D721Med (cell line): Measurements from ENCODE around the gene SLC7A14.

Experiments
- DNase-seq: peaks from one replicate; pipeline ENCODE4 v3.0.0; 2011; ENCODE audit warnings: low spot score; ENCODE audit not compliant: insufficient read length
- FAIRE-seq: peaks from 2 replicates; lab custom pipeline; 2011; peaks lifted over from hg19 to GRCh38; lab: Jason Lieb, UNC
- TF ChIP-seq, protein P1 (sequence below): IDR thresholded peaks from 2 replicates; pipeline ENCODE4 v1.5.1; 2012; ENCODE audit warnings: mild to moderate bottlenecking, control low read depth; ENCODE audit not compliant: insufficient read depth; ENCODE audit errors: missing control alignments

Gene SLC7A14

GRCh38 chr3:170622369-170623159, 36.7 kb upstream of the SLC7A14 start:
- TF ChIP-seq, protein P1, sequence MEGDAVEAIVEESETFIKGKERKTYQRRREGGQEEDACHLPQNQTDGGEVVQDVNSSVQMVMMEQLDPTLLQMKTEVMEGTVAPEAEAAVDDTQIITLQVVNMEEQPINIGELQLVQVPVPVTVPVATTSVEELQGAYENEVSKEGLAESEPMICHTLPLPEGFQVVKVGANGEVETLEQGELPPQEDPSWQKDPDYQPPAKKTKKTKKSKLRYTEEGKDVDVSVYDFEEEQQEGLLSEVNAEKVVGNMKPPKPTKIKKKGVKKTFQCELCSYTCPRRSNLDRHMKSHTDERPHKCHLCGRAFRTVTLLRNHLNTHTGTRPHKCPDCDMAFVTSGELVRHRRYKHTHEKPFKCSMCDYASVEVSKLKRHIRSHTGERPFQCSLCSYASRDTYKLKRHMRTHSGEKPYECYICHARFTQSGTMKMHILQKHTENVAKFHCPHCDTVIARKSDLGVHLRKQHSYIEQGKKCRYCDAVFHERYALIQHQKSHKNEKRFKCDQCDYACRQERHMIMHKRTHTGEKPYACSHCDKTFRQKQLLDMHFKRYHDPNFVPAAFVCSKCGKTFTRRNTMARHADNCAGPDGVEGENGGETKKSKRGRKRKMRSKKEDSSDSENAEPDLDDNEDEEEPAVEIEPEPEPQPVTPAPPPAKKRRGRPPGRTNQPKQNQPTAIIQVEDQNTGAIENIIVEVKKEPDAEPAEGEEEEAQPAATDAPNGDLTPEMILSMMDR = peak; percentile 20
- FAIRE-seq (no peak), DNase-seq (peak; percentile 18)

DNA sequence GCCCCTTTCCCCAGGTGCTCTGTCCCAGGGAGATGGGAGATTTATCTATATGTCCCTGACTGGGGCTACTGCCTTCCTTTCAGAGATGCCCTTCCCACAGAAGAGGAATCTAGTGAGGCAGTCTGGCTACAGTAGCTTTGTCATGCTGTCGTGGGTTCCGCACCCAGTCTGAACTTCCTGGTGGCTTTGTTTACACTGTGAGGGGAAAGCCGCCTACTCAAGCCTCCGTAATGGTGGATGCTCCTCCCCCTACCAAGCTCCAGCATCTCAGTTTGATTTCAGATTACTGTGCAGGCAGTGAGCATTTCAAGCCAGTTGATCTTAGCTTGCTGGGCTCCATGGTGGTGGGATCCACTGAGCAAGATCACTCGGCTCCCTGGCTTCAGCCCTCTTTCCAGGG, 35.4 kb upstream of the SLC7A14 start:
- TF ChIP-seq, protein P1 = no peak
- DNase-seq (no peak), FAIRE-seq (no peak)

DNA sequence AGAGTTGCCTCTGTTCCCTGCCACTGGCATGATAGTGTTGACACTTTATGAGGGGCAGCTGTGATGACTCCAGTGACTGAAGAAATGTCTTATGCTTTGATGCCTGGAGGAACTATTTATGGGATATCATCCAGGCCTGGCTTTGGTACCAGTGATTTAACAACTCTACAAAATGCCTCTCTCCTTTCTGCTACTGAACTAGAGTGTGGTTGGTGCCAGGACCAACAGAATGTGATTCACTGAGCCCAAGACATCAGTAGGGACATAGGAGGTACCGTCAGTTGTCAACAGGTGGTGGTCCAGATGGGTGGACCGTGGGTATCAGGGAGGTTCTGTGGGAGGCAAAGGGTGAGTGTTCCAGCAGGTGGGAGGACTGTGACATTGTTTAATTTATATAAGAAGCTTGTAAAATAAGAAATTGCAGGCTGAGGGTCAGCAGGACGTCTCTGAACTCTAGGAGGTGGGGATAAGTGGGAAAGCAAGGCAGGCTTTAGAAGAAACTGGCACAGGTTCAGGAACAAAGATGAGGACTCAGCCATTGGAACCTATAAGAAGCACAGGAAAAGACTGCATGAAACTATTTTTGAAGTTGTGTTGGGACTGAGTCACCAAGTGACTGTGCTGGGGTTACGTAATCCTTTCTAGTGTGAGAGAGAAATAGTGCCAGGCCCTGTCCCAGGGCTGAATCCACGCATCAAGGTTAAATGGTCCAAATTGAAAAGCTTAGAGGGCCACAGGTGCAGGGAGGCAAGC, 28.5 kb upstream of the SLC7A14 start:
- DNase-seq (no peak), FAIRE-seq (no peak)
- TF ChIP-seq, protein P1 = no peak

DNA sequence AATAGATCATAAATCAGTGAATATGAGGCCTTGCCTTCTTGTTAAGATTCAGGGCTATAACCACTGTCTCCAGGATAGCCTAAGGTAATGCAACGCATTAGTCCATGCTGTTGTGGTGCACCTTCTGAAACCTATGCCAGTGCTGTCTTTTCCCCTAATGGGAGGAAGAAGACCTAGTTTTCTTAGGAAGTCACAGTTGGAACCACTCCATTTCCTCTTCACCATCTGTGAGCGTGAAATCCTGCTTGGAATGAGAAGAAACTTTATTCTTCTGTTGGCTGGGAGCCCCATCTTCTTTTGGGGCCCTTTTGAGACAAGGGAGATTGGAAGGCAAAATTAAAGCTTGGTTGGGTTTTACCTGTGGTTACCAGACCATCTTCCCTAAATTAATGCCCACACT, 25.9 kb upstream of the SLC7A14 start:
- TF ChIP-seq, protein P1 = no peak
- no peak for DNase-seq
- FAIRE-seq = no peak

DNA sequence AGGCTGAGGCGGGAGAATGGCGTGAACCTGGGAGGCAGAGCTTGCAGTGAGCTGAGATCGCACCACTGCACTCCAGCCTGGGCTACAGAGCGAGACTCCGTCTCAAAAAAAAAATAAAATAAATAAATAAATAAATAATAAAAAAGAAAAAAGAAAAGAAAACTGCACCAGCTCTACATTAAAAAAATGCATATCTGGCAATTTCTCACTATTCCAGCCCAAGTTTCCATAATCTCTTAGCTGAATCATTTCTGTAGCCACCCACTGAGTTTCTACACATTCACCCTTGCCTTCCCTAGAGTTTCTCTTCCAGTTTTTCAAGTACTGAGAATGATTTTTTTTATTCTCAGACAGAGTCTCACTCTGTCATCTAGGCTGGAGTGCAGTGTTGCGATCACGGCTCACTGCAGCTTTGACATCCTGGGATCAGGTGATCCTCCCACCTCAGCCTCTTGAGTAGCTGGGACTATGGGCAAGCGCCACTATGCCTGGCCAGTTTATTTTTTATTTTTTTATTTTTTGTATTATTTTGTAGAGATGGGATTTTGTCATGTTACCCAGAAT, 24.5 kb upstream of the SLC7A14 start:
- DNase-seq (no peak), FAIRE-seq (no peak)
- TF ChIP-seq, protein P1 = no peak

DNA sequence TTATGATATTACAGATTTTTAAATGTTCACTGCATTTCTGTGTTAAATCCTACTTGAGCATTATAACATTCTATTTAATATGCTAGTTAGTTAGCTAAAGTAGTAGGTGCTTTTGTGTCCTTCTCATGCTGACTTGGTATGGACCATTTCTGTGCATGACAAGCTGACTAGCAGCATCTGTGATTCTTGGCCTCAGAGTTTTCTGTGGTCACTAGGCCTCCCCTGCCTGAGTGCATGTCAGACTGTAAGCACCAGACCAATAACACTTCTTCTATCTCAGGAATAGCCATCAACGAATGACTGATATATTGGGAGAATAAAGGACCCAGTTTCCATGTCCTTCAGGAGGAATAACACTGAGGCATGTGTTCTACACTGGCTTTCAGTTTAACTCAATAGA, 22.6 kb upstream of the SLC7A14 start:
- no peak for DNase-seq
- FAIRE-seq = no peak
- TF ChIP-seq, protein P1 = no peak
